SK-N-SH treated with all-trans-retinoic acid at 6 μM for 48 hours (cell line): Measurements from ENCODE around the gene OTOR.

Experiments used
- CREB5 ChIP-seq: fragments of 250-450 bp; sonication (Bioruptor Pico); IDR thresholded peaks from 2 replicates; pipeline ENCODE4 v1.5.1; 2020; ENCODE audit warnings: low read depth, mild to moderate bottlenecking, moderate library complexity
- PATZ1 ChIP-seq: fragments of 250-450 bp; sonication (Bioruptor Pico); IDR thresholded peaks from 2 replicates; pipeline ENCODE4 v1.8.0; 2020; ENCODE audit warnings: mild to moderate bottlenecking, moderate library complexity, borderline replicate concordance

- TF ChIP-seq PATZ1 (CRISPR knock-in tag) = no peak
- no peak for TF ChIP-seq CREB5
Observed at GRCh38 chr20:16703570-16703969, 44.6 kb upstream of the OTOR start.
